B cell (primary cell): ENCODE measurements around the gene LANCL1. TPM values are rescaled to one million over a fixed set of nuclear protein-coding genes. Genes with fewer than 3 reads are reported as not detected.

Source experiments
- ATAC-seq: fragments of 200-7000 bp; cut with Tn5 transposase; one replicate; pipeline ENCODE4 v1.10.0; 2021; ENCODE audit warnings: low read depth, mild to moderate bottlenecking, moderate number of reproducible peaks, moderate library complexity
- CTCF ChIA-PET: fragments of 350-600 bp; sonication (Branson Sonifier 250); formaldehyde crosslinking; loops from one replicate; lab custom pipeline; 2021; ENCODE audit warnings: antibody characterized with exemption, inconsistent platforms; lab: Charles Lee
- POLR2A ChIA-PET: fragments of 350-600 bp; sonication (Branson Sonifier 250); formaldehyde crosslinking; loops from one replicate; lab custom pipeline; 2021; ENCODE audit warnings: antibody characterized with exemption; lab: Charles Lee
- DNase-seq: peaks from one replicate; pipeline ENCODE4 v3.0.0; 2013
- H2AFZ ChIP-seq: 2 replicates; pipeline ENCODE4 v1.6.1; 2012; ENCODE audit warnings: mild to moderate bottlenecking, low read depth, low read length; ENCODE audit not compliant: insufficient read depth, poor library complexity, severe bottlenecking
- H3K27ac ChIP-seq, 2 donors: 1 replicate in 1 of 2; 2 replicates in 1 of 2; pipeline ENCODE4 v1.5.1; 2012 to 2013; ENCODE audit warnings: low read length in 2 of 2, mild to moderate bottlenecking in 2 of 2, moderate library complexity in 1 of 2
- H3K27me3 ChIP-seq, 4 experiments: fragments of 200-600 bp in 1 of 4; sonication (generic) in 1 of 4; replicated peaks in 1 of 4; 1 replicate in 2 of 4; 2 replicates in 2 of 4; pipeline versions ENCODE4 v1.6.1 to v1.7.0; 2013 to 2016; ENCODE audit warnings: low read length in 3 of 4, mild to moderate bottlenecking in 2 of 4, mixed read lengths in 1 of 4, moderate library complexity in 1 of 4; ENCODE audit not compliant: insufficient read depth in 4 of 4, control insufficient read depth in 3 of 4; ENCODE audit errors: control extremely low read depth in 1 of 4
- H3K36me3 ChIP-seq, 2 experiments: replicated peaks in 1 of 2; 1 replicate in 1 of 2; 2 replicates in 1 of 2; pipeline versions ENCODE4 v1.6.1 to v1.7.1; 2013; ENCODE audit warnings: low read length in 1 of 2; ENCODE audit not compliant: insufficient read depth in 2 of 2, control insufficient read depth in 1 of 2; ENCODE audit errors: control extremely low read depth in 1 of 2, extremely low read depth in 1 of 2
- H3K4me1 ChIP-seq, 2 donors: fragments of 200-600 bp in 1 of 2; sonication (generic) in 1 of 2; 1 replicate in 1 of 2; 2 replicates in 1 of 2; pipeline versions ENCODE4 v1.5.1 to v1.6.1; 2013 to 2017; ENCODE audit warnings: low read length in 2 of 2; ENCODE audit not compliant: control insufficient read depth in 2 of 2, insufficient read depth in 2 of 2
- H3K4me2 ChIP-seq: replicated peaks from 2 replicates; pipeline ENCODE3; 2012; ENCODE audit warnings: mild to moderate bottlenecking, low read depth, low read length; ENCODE audit not compliant: poor library complexity, severe bottlenecking
- H3K4me3 ChIP-seq, 5 experiments: fragments of 200-600 bp in 1 of 5; sonication (generic) in 1 of 5; 1 replicate in 3 of 5; 2 replicates in 2 of 5; pipeline versions ENCODE4 v1.5.1 to v1.7.0; 2011 to 2016; ENCODE audit warnings: low read length in 4 of 5, mild to moderate bottlenecking in 4 of 5, low read depth in 2 of 5, control low read depth in 1 of 5, moderate library complexity in 1 of 5; ENCODE audit not compliant: insufficient read depth in 1 of 5; ENCODE audit errors: control extremely low read depth in 1 of 5, extremely low read depth in 1 of 5
- H3K79me2 ChIP-seq: fragments of 200-600 bp; sonication (generic); one replicate; pipeline ENCODE4 v1.6.0; 2016; ENCODE audit warnings: low read length; ENCODE audit not compliant: control insufficient read depth, insufficient read depth
- H3K9ac ChIP-seq: fragments of 200-600 bp; sonication (generic); 2 replicates; pipeline ENCODE4 v1.6.1; 2017; ENCODE audit warnings: mild to moderate bottlenecking, low read length, moderate library complexity
- H3K9me3 ChIP-seq, 3 donors: one replicate each; pipeline versions ENCODE4 v1.6.1 to v1.7.1; 2013; ENCODE audit warnings: low read length in 2 of 3; ENCODE audit not compliant: control insufficient read depth in 2 of 3, insufficient read depth in 1 of 3; ENCODE audit errors: control extremely low read depth in 1 of 3
- H4K20me1 ChIP-seq: 2 replicates; pipeline ENCODE4 v1.6.0; 2012; ENCODE audit warnings: mild to moderate bottlenecking, low read length; ENCODE audit not compliant: insufficient read depth, control insufficient read depth, poor library complexity, severe bottlenecking
- H3K27ac Mint-ChIP-seq: one replicate; pipeline ENCODE4 v1.8.0; 2021; ENCODE audit warnings: mixed read lengths
- H3K27me3 Mint-ChIP-seq: one replicate; pipeline ENCODE4 v1.8.0; 2021; ENCODE audit warnings: mixed read lengths
- H3K4me1 Mint-ChIP-seq: one replicate; pipeline ENCODE4 v1.8.0; 2021; ENCODE audit warnings: mixed read lengths
- H3K4me3 Mint-ChIP-seq: one replicate; pipeline ENCODE4 v1.8.0; 2021; ENCODE audit warnings: mixed read lengths
- H3K9me3 Mint-ChIP-seq: one replicate; pipeline ENCODE4 v1.8.0; 2022; ENCODE audit warnings: mixed read lengths; ENCODE audit not compliant: insufficient read depth
- CTCF ChIP-seq: fragments of 200-600 bp; IDR thresholded peaks from one replicate; pipeline ENCODE4 v1.8.0; 2022; ENCODE audit warnings: antibody characterized with exemption, mild to moderate bottlenecking
- EZH2 ChIP-seq: IDR thresholded peaks from 2 replicates; pipeline ENCODE4 v1.6.1; 2012; ENCODE audit warnings: borderline replicate concordance, low read depth, mild to moderate bottlenecking, moderate library complexity, low read length; ENCODE audit not compliant: insufficient read depth, poor library complexity, severe bottlenecking
- WGBS: methylation state at CpG from one replicate; pipeline ENCODE4 v1.1.5; 2013; ENCODE audit warnings: missing lambda C conversion rate; ENCODE audit not compliant: insufficient coverage; 5-methylcytosine and 5-hydroxymethylcytosine counted together
- intact Hi-C: fragments of 100-400 bp; cut with micrococcal nuclease; formaldehyde crosslinking; loops from one replicate; pipeline ENCODE4 v1.10.0; 2022
- polyA plus RNA-seq: library from polyadenylated mRNA; depleted of rRNA; stranded (reverse); fragments of >200 nt; gene quantifications from 2 replicates; pipeline ENCODE4 v1.2.3, GENCODE V29; 2012
- total RNA-seq, 2 donors: library from RNA; stranded (reverse); fragments of 120-200 nt in 1 of 2; gene quantifications; 1 replicate in 1 of 2; 2 replicates in 1 of 2; pipeline versions ENCODE4 v1.2.3 to v1.2.4, GENCODE V29; 2013 to 2022

Gene LANCL1
- total and polyA plus RNA-seq, 2 donors (not counting 1 experiment from before 2014, with no cell fraction given): 14.8 to 30.0 TPM

GRCh38 chr2:210410542-210410941 is 66.0 kb downstream of the LANCL1 start:
- Histone ChIP-seq H3K27me3 (no peaks in the 10 kb centered on the region), H3K27ac (no peak overlapping the region), H3K4me2 (no peak overlapping the region), H3K79me2 (no peaks in the 10 kb centered on the region), H3K9ac (no peak overlapping the region), H2AFZ (no peak overlapping the region), H3K9me3 (no peaks in the 10 kb centered on the region), H3K4me1 (no peaks in the 10 kb centered on the region), H4K20me1 (no peaks in the 10 kb centered on the region), H3K36me3 (no peaks in the 10 kb centered on the region), H3K4me3 (no peak overlapping the region)
- Mint-ChIP-seq H3K27me3 (peaks cover 5% of the 10 kb centered on the region), H3K9me3 (peaks cover 6% of the 10 kb centered on the region), H3K4me3 (no peak overlapping the region), H3K4me1 (no peaks in the 10 kb centered on the region), H3K27ac (no peak overlapping the region)
- intact Hi-C loops: no loop called here
- ChIA-PET POLR2A (no interaction called here), CTCF (no interaction called here)
- WGBS: no CpG with 5 or more reads among the region's 1 CpG
- TF ChIP-seq EZH2 (no peak), CTCF (no peak)
- ATAC-seq (no peak), DNase-seq (no peak)

- Histone ChIP-seq H3K9me3 (no peaks in the 10 kb centered on the region), H3K4me2 (no peak overlapping the region), H3K27ac (no peak overlapping the region), H3K79me2 (no peaks in the 10 kb centered on the region), H3K27me3 (no peaks in the 10 kb centered on the region), H3K4me1 (no peaks in the 10 kb centered on the region), H4K20me1 (no peaks in the 10 kb centered on the region), H3K36me3 (no peaks in the 10 kb centered on the region), H2AFZ (no peak overlapping the region), H3K4me3 (no peak overlapping the region), H3K9ac (no peak overlapping the region)
- WGBS: no CpG with 5 or more reads among the region's 3 CpGs
- H3K4me1 Mint-ChIP-seq: no peaks in the 10 kb centered on the region
- CTCF ChIA-PET: interaction anchor here (0.9 to 1.3 kb wide), 4 partner anchors 16 to 422 kb away, joined by 3 to 7 read pairs (median 4); no protein-coding TSS in a partner anchor
- DNase-seq (no peak), ATAC-seq (no peak)
- no peaks in the 10 kb centered on the region for H3K27me3 Mint-ChIP-seq
- intact Hi-C loops: no loop called here
- no peak overlapping the region for H3K27ac Mint-ChIP-seq
- POLR2A ChIA-PET: no interaction called here
- H3K9me3 Mint-ChIP-seq: no peaks in the 10 kb centered on the region
- no peak for TF ChIP-seq EZH2
- TF ChIP-seq CTCF: peak; percentile 37
- no peak overlapping the region for H3K4me3 Mint-ChIP-seq
Measured at GRCh38 chr2:210399440-210400041, 77.0 kb downstream of the LANCL1 start.
